Omental fat pad (tissue), 4 donors: ENCODE results near the gene PHIP. TPM values are rescaled to one million over a fixed set of nuclear protein-coding genes. Genes with fewer than 3 reads are reported as not detected.

ENCODE experiments used
- ATAC-seq: fragments of 150-250 bp; one replicate; pipeline ENCODE4 v1.9.1; 2016; ENCODE audit warnings: mild to moderate bottlenecking, moderate library complexity; ENCODE audit not compliant: low FRiP score
- DNase-seq: peaks from one replicate; pipeline ENCODE4 v3.0.0-alpha.2; 2019; ENCODE audit warnings: low spot score
- CTCF ChIP-seq, 3 donors: fragments of 450-650 bp; IDR thresholded peaks; one replicate each; pipeline ENCODE4 v1.5.1; 2016 to 2017; ENCODE audit warnings: antibody characterized with exemption in 3 of 3, mild to moderate bottlenecking in 3 of 3, moderate library complexity in 2 of 3
- total RNA-seq, 4 donors: library from RNA; depleted of rRNA; stranded (reverse); fragments of >200 nt; gene quantifications; one replicate each; pipeline ENCODE4 v1.1.0, GENCODE V29; 2016

Gene PHIP
- total RNA-seq, 4 donors from 2014 or later, result 18.0 to 43.3 (median 23.9) TPM

- TF ChIP-seq CTCF (IDR thresholded peaks at IDR 0.05), result no peak
- no peak for ATAC-seq
- DNase-seq, result no peak
Observed at GRCh38 chr6:79040083-79040482, 38.0 kb downstream of the PHIP start.

- no peak for ATAC-seq
- no peak for DNase-seq
Observed at GRCh38 chr6:79038061-79038460, 40.0 kb downstream of the PHIP start.

GRCh38 chr6:79034865-79035264 lies 43.2 kb downstream of the PHIP start:
- no peak for ATAC-seq
- DNase-seq, result no peak
- no peak for TF ChIP-seq CTCF (IDR thresholded peaks at IDR 0.05)

More at GRCh38 chr6:79038061-79038460, 40.0 kb downstream of the PHIP start:
- no peak for TF ChIP-seq CTCF (IDR thresholded peaks at IDR 0.05)

GRCh38 chr6:79033279-79033678 lies 44.8 kb downstream of the PHIP start:
- DNase-seq (no peak), ATAC-seq (no peak)
- TF ChIP-seq CTCF (IDR thresholded peaks at IDR 0.05), result no peak

GRCh38 chr6:79031821-79032590 lies 46.0 kb downstream of the PHIP start:
- TF ChIP-seq CTCF (IDR thresholded peaks at IDR 0.05), result no peak
- ATAC-seq (no peak), DNase-seq (no peak)

- ATAC-seq (no peak), DNase-seq (no peak)
- TF ChIP-seq CTCF (IDR thresholded peaks at IDR 0.05), result no peak
Observed at GRCh38 chr6:79030511-79030910, 47.5 kb downstream of the PHIP start.

GRCh38 chr6:79030023-79030422 lies 48.0 kb downstream of the PHIP start:
- no peak for TF ChIP-seq CTCF (IDR thresholded peaks at IDR 0.05)
- DNase-seq, result no peak
- no peak for ATAC-seq
